Natural killer cell (primary cell): ENCODE data around the gene MLC1. TPM values are rescaled to one million over a fixed set of nuclear protein-coding genes. Genes with fewer than 3 reads are reported as not detected.

Experiments used
- ATAC-seq, 3 donors: fragments of 150-1000 bp in 2 of 3; fragments of 200-7000 bp in 1 of 3; cut with Tn5 transposase; 1 replicate in 1 of 3; 2 replicates in 2 of 3; pipeline ENCODE4 v1.10.0; 2021; ENCODE audit warnings: mild to moderate bottlenecking in 2 of 3, moderate library complexity in 2 of 3
- DNase-seq, 2 donors: peaks; one replicate each; pipeline versions ENCODE4 v3.0.0 to v3.0.0-alpha.2; 2013 to 2021; ENCODE audit warnings: mixed read lengths in 1 of 2
- H3K27ac ChIP-seq: one replicate; pipeline ENCODE4 v1.5.1; 2013; ENCODE audit warnings: mild to moderate bottlenecking, low read length
- H3K27me3 ChIP-seq: one replicate; pipeline ENCODE4 v1.6.1; 2013; ENCODE audit warnings: low read length; ENCODE audit not compliant: control insufficient read depth, insufficient read depth
- H3K36me3 ChIP-seq: one replicate; pipeline ENCODE4 v1.6.1; 2013; ENCODE audit warnings: low read length; ENCODE audit not compliant: control insufficient read depth, insufficient read depth
- H3K4me1 ChIP-seq: one replicate; pipeline ENCODE4 v1.6.1; 2013; ENCODE audit warnings: low read length; ENCODE audit not compliant: control insufficient read depth, insufficient read depth
- H3K4me3 ChIP-seq: one replicate; pipeline ENCODE4 v1.5.1; 2013; ENCODE audit warnings: low read length
- H3K9me3 ChIP-seq: one replicate; pipeline ENCODE4 v1.6.1; 2013; ENCODE audit warnings: low read length; ENCODE audit not compliant: control insufficient read depth, insufficient read depth
- H3K27ac Mint-ChIP-seq, 2 donors: one replicate each; pipeline ENCODE4 v1.8.0; 2022; ENCODE audit warnings: mild to moderate bottlenecking in 2 of 2, mixed read lengths in 2 of 2, moderate library complexity in 1 of 2
- H3K27me3 Mint-ChIP-seq, 2 donors: one replicate each; pipeline ENCODE4 v1.8.0; 2022; ENCODE audit warnings: low read depth in 2 of 2, mixed read lengths in 2 of 2
- H3K36me3 Mint-ChIP-seq: one replicate; pipeline ENCODE4 v1.8.0; 2022; ENCODE audit warnings: mixed read lengths
- H3K4me1 Mint-ChIP-seq, 2 donors: one replicate each; pipeline ENCODE4 v1.8.0; 2022; ENCODE audit warnings: mixed read lengths in 2 of 2
- H3K4me3 Mint-ChIP-seq: one replicate; pipeline ENCODE4 v1.8.0; 2022; ENCODE audit warnings: mild to moderate bottlenecking, moderate library complexity, mixed read lengths
- H3K9me3 Mint-ChIP-seq, 2 donors: one replicate each; pipeline ENCODE4 v1.8.0; 2022; ENCODE audit warnings: mixed read lengths in 2 of 2
- CTCF ChIP-seq: fragments of 200-600 bp; IDR thresholded peaks from one replicate; pipeline ENCODE4 v1.8.0; 2022; ENCODE audit warnings: antibody characterized with exemption
- WGBS: methylation state at CpG from one replicate; pipeline ENCODE4 v1.1.7; 2013; ENCODE audit warnings: missing lambda C conversion rate; ENCODE audit not compliant: insufficient coverage; 5-methylcytosine and 5-hydroxymethylcytosine counted together
- intact Hi-C: fragments of 100-400 bp; cut with micrococcal nuclease; formaldehyde crosslinking; loops from one replicate; pipeline ENCODE4 v1.14.2; 2022
- total RNA-seq, 4 donors: library from RNA; stranded (reverse); fragments of 120-200 nt in 1 of 4; gene quantifications; one replicate each; pipeline versions ENCODE4 v1.2.3 to v1.2.4, GENCODE V29; 2013 to 2022

MLC1 gene
- total RNA-seq, result 10 to 100 TPM; 67.7 to 96.1 (median 73.7) TPM
- total RNA-seq (2013), result 42.6 TPM

GRCh38 chr22:50085211-50085972, at the start of gene MLC1:
Gene MLC1, minus strand, starts transcription at chr22:50085426. Its CDS starts 524 bp downstream, at chr22:50084902.
- no peak within 1 kb of the TSS for H3K4me3 ChIP-seq

GRCh38 chr22:50134481-50134880, 49.3 kb upstream of the MLC1 start:
- no peak for DNase-seq
- no peaks in the 10 kb centered on the region for H3K4me1 ChIP-seq
- intact Hi-C loops, result no loop called here
- Mint-ChIP-seq H3K27me3 (peaks cover 0 to 4% of the 10 kb centered on the region in 2 donors), H3K36me3 (no peaks in the 10 kb centered on the region), H3K4me3 (no peak overlapping the region), H3K4me1 (no peaks in the 10 kb centered on the region), H3K9me3 (no peaks in the 10 kb centered on the region), H3K27ac (no peak overlapping the region)
- H3K27me3 ChIP-seq, result no peaks in the 10 kb centered on the region
- no peak overlapping the region for H3K27ac ChIP-seq
- ATAC-seq, result no peak
- WGBS, result 89% methylated on average over 9 of the region's 10 CpGs
- no peak for TF ChIP-seq CTCF
- no peak overlapping the region for H3K4me3 ChIP-seq
- no peaks in the 10 kb centered on the region for H3K36me3 ChIP-seq
- peaks cover 2% of the 10 kb centered on the region for H3K9me3 ChIP-seq

More at GRCh38 chr22:50085211-50085972, at the start of gene MLC1:
- Mint-ChIP-seq H3K9me3 (peaks cover 0 to 3% of the 10 kb centered on the region in 2 donors), H3K36me3 (no peaks in the 10 kb centered on the region), H3K27ac (no peak within 1 kb of the TSS), H3K27me3 (no peaks in the 10 kb centered on the region), H3K4me3 (no peak within 1 kb of the TSS), H3K4me1 (peaks cover 18 to 36% of the 10 kb centered on the region in 2 donors)
- peaks cover 6% of the 10 kb centered on the region for H3K9me3 ChIP-seq
- peaks cover 7% of the 10 kb centered on the region for H3K36me3 ChIP-seq
- intact Hi-C loops, result no loop called here
- H3K4me1 ChIP-seq, result peaks cover 20% of the 10 kb centered on the region
- DNase-seq (peak; percentile 47 to 58), ATAC-seq (no peak)
- WGBS, result under 1% methylated on average over 29 of the region's 29 CpGs
- no peak within 1 kb of the TSS for H3K27ac ChIP-seq
- H3K27me3 ChIP-seq, result no peaks in the 10 kb centered on the region
- TF ChIP-seq CTCF, result no peak

- H3K27ac Mint-ChIP-seq, result no peak overlapping the region
- whole genome bisulfite sequencing, result 88% methylated on average over 4 of the region's 4 CpGs
- H3K9me3 Mint-ChIP-seq, result no peaks in the 10 kb centered on the region
- no peak overlapping the region for H3K4me3 Mint-ChIP-seq
- no peak for TF ChIP-seq CTCF
- no peaks in the 10 kb centered on the region for H3K36me3 ChIP-seq
- H3K9me3 ChIP-seq, result peaks cover 2% of the 10 kb centered on the region
- H3K27ac ChIP-seq, result no peak overlapping the region
- intact Hi-C loops, result no loop called here
- H3K27me3 ChIP-seq, result no peaks in the 10 kb centered on the region
- no peaks in the 10 kb centered on the region for H3K36me3 Mint-ChIP-seq
- H3K4me3 ChIP-seq, result no peak overlapping the region
- no peak for DNase-seq
- no peaks in the 10 kb centered on the region for H3K4me1 Mint-ChIP-seq
- no peaks in the 10 kb centered on the region for H3K4me1 ChIP-seq
- ATAC-seq, result no peak
- peaks cover 0 to 4% of the 10 kb centered on the region in 2 donors for H3K27me3 Mint-ChIP-seq
Observed at GRCh38 chr22:50131894-50132293, 46.7 kb upstream of the MLC1 start.
